IMR-90 (cell line): ENCODE measurements around the gene SLC31A2.
A peak's percentile ranks its signal among the peaks of the same experiment; 100 is the strongest.

Experiments used
- BHLHE40 ChIP-seq: fragments of 150-350 bp; IDR thresholded peaks from 2 replicates; pipeline ENCODE4 v1.6.1; 2016; ENCODE audit warnings: mild to moderate bottlenecking, low read depth, low read length
- CEBPB ChIP-seq: IDR thresholded peaks from 2 replicates; pipeline ENCODE4 v1.6.1; 2012; ENCODE audit warnings: low read depth, low read length, improper control_type of control experiment
- FOS ChIP-seq: fragments of 150-350 bp; IDR thresholded peaks from 2 replicates; pipeline ENCODE4 v1.6.1; 2016; ENCODE audit warnings: low read depth, low read length
- MAZ ChIP-seq: IDR thresholded peaks from 2 replicates; pipeline ENCODE4 v1.6.1; 2012; ENCODE audit warnings: low read depth, mild to moderate bottlenecking, low read length, improper control_type of control experiment, moderate library complexity, borderline replicate concordance
- MXI1 ChIP-seq: IDR thresholded peaks from 2 replicates; pipeline ENCODE4 v1.6.1; 2012; ENCODE audit warnings: low read depth, mild to moderate bottlenecking, low read length, moderate library complexity, borderline replicate concordance
- POLR2A ChIP-seq: IDR thresholded peaks from 2 replicates; pipeline ENCODE4 v1.6.1; 2012; ENCODE audit warnings: mild to moderate bottlenecking, low read depth, low read length
- RAD21 ChIP-seq: IDR thresholded peaks from 2 replicates; pipeline ENCODE4 v1.6.1; 2012; ENCODE audit warnings: low read length, improper control_type of control experiment
- RFX5 ChIP-seq: IDR thresholded peaks from 2 replicates; pipeline ENCODE4 v1.8.0; 2012; ENCODE audit warnings: low read depth, mild to moderate bottlenecking, low read length, moderate library complexity
- SMC3 ChIP-seq: fragments of 150-350 bp; IDR thresholded peaks from 2 replicates; pipeline ENCODE4 v1.6.1; 2016; ENCODE audit warnings: low read depth, mild to moderate bottlenecking, antibody characterized with exemption, low read length, moderate library complexity
- TF ChIP-seq, protein P1 (sequence below): fragments of 150-350 bp; IDR thresholded peaks from 2 replicates; pipeline ENCODE4 v1.6.1; 2017; ENCODE audit warnings: mild to moderate bottlenecking, antibody characterized with exemption, low read length, low read depth
- TF ChIP-seq, protein P2 (sequence below): conservative IDR thresholded peaks from 2 replicates; pipeline ENCODE4 v1.5.1; 2012; ENCODE audit warnings: mild to moderate bottlenecking, low read depth, low read length, improper control_type of control experiment

- no peak for TF ChIP-seq POLR2A
- no peak for TF ChIP-seq SMC3
- TF ChIP-seq, protein P1, sequence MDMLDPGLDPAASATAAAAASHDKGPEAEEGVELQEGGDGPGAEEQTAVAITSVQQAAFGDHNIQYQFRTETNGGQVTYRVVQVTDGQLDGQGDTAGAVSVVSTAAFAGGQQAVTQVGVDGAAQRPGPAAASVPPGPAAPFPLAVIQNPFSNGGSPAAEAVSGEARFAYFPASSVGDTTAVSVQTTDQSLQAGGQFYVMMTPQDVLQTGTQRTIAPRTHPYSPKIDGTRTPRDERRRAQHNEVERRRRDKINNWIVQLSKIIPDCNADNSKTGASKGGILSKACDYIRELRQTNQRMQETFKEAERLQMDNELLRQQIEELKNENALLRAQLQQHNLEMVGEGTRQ: no peak
- TF ChIP-seq, protein P2, sequence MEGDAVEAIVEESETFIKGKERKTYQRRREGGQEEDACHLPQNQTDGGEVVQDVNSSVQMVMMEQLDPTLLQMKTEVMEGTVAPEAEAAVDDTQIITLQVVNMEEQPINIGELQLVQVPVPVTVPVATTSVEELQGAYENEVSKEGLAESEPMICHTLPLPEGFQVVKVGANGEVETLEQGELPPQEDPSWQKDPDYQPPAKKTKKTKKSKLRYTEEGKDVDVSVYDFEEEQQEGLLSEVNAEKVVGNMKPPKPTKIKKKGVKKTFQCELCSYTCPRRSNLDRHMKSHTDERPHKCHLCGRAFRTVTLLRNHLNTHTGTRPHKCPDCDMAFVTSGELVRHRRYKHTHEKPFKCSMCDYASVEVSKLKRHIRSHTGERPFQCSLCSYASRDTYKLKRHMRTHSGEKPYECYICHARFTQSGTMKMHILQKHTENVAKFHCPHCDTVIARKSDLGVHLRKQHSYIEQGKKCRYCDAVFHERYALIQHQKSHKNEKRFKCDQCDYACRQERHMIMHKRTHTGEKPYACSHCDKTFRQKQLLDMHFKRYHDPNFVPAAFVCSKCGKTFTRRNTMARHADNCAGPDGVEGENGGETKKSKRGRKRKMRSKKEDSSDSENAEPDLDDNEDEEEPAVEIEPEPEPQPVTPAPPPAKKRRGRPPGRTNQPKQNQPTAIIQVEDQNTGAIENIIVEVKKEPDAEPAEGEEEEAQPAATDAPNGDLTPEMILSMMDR: no peak
- TF ChIP-seq BHLHE40: no peak
- TF ChIP-seq MXI1: no peak
- no peak for TF ChIP-seq CEBPB
- TF ChIP-seq RAD21: no peak
- no peak for TF ChIP-seq RFX5
- TF ChIP-seq FOS: peak; percentile 15; the same call in 1 of the 2 replicates
- TF ChIP-seq MAZ: no peak
These were observed 3.7 kb downstream of the SLC31A2 start for GRCh38 chr9:113154471-113154870.
